GM18520 (cell line): Measurements from ENCODE around the gene OSBPL1A.
A peak's percentile ranks its signal among the peaks of the same experiment; 100 is the strongest.
"Not testable (repeated sequence)": the region's sequence is repeated elsewhere in the genome, so short reads cannot be mapped to it uniquely, and the experiment has no call there.

Experiments
- ATAC-seq: cut with Tn5 transposase; IDR thresholded peaks from one replicate; pipeline ENCODE4 v1.9.1; 2021; ENCODE audit not compliant: unreplicated experiment

OSBPL1A gene

DNA sequence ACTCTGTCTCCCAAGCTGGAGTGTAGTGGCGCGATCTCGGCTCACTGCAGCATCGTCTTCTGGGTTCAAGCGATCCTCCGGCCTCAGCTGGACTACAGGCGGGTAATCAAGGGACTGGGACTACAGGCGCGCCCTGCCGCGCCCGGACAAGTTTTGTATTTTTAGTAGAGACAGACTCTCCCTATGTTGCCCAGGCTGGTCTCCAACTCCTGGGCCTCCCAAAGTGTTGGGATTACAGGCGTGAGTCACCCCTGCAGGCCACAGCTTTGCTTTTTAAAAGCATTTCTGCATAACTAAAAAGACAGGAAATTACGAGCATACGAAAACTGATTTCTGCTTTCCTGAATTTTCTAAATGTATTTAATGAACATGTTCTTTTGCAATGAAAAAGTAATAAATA is 916 bp upstream of the OSBPL1A start:
- no peak for ATAC-seq

GRCh38 chr18:24397131-24397693 is 412 bp downstream of the OSBPL1A start:
- ATAC-seq: no peak

GRCh38 chr18:24396082-24396633 is 1.5 kb downstream of the OSBPL1A start:
- ATAC-seq: no peak

DNA sequence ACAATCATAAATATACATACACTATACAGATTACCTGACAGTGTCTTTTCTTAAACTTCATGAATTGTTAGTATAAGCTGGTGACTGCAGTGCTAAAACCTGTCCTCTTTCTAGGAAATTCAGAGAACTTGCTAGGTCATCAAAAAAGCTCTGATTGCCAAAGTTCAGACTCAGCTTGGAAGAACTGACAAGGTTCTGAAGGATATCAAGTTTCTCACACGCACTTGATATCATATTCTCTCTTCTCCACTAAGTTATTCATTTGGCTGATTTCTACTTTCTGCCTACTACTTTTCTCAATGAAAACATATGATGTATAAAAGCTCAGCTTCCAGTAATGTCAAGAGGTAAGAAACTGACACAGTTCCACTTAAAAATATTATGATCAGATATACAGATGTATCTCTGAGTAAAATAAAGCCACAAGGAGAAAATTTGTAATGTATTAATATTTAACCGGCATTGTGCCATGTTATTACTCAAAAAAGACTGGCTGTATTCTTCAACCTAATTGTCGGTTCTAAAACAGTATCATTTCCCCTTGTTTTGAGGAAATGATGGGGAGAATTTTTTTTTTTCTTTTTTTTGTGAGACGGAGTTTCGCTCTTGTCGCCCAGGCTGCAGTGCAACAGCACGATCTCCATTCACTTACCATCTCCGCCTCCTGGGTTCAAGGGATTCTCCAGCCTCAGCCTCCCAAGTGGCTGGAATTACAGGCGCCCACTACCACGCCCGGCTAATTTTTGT is 2.4 kb downstream of the OSBPL1A start:
- no peak for ATAC-seq

DNA sequence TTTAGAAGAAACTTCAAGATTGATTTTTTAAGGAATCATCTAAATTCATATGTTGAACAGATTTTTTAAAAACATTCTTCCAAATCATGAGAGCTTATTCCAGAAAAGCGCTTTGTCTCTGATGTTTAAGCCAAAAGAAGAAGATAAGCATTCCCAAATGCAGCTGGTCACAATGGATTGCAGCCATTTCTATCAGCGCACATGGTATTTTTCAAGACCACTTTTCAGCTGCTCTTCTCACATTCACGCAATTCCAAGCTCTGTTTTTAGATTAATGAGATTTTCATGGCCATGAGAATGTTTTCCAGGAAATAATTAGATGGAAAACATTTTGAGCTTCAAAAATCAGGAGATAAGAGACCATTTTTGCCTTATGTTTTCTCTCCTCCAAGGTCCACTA is 8.7 kb downstream of the OSBPL1A start:
- ATAC-seq: no peak

DNA sequence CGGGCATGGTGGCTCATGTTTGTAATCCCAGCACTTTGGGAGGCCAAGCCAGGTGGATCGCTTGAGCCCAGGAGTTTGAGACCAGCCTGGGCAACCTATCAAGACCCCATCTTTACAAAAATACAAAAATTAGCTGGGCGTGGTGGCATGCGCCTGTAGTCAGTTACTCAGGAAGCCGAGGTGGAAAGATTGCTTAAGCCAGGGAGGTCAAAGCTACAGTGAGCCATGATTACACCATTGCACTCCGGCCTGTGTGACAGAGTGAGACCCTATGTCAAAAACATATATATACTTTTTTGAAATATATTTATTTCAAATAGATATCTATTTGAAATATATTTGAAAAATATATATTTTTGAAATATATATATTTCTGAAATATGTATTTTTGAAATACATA is 10.9 kb downstream of the OSBPL1A start:
- no peak for ATAC-seq

- ATAC-seq: no peak
These were observed 16.5 kb downstream of the OSBPL1A start for GRCh38 chr18:24381126-24381525.

DNA sequence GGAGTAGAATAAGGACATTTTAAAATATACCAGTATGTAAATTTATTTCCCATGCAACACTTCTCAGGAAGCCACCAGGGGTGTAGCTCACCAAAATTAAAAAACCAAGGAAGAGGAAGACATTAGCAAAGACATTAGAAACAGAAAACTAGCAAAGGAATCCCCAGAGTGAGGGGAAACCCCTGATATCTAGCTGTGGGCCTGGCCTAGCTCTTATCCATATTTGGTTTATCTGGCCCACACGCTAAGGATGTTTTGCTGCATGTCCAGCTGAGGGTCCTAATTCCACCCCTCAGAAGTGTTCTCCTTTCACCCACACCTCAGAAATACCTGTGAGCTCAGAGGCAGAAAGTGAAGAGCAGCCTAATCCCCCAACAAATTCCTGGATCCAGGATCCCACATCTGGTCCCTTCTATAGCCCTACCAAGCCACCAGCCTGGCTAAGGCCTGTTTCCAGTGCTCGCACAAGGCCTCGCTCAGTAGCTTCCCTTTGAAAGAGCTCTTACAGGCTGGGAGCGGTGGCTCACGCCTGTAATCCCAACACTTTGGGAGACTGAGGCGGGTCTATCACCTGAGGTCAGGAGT is 17.4 kb downstream of the OSBPL1A start:
- ATAC-seq: no peak

DNA sequence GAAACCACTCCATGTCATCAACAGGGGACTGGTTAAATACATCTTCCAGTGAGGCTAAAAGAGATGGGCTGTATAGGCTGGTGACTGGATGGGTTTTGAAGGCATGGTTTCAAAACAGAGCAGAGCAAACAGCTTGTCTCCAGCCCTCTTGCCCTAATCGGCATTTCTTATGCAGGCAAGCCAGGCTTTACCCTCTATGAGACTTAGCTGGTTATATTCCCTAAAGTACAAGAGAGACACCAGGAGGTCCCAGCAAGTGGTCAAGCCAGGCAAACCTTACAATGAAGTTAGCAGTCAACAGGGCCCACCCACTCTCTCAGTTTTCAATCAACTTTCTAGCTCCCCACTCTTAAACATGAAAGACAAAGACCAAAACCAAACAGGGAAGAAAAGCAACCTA is 19.0 kb downstream of the OSBPL1A start:
- ATAC-seq: no peak

GRCh38 chr18:24376531-24376930 is 21.1 kb downstream of the OSBPL1A start:
- not testable (repeated sequence) for ATAC-seq

GRCh38 chr18:24373328-24373727 is 24.3 kb downstream of the OSBPL1A start:
- ATAC-seq: no peak

GRCh38 chr18:24372279-24372872 is 25.2 kb downstream of the OSBPL1A start:
- no peak for ATAC-seq

- ATAC-seq: no peak
These were observed 27.5 kb downstream of the OSBPL1A start for GRCh38 chr18:24370120-24370519.

- ATAC-seq: no peak
These were observed 28.2 kb downstream of the OSBPL1A start for GRCh38 chr18:24369426-24369825.

DNA sequence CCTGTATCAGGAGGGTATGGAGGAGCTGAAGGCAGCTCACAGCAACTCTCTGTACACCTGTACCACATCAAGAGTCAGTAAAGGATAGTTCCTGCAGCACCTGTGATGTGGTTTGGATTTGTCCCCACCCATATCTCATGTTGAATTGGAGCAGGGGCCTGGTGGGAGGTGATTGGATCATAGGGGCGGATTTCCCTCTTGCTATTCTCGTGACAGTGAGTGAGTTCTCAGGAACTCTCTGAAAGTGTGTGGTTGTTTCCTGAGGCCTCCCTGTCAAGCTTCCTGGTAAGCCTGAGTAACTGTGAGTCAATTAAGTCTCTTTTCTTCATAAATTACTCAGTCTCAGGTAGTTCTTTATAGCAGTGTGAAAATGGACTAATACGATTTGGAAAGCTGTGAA is 28.9 kb downstream of the OSBPL1A start:
- ATAC-seq: no peak

DNA sequence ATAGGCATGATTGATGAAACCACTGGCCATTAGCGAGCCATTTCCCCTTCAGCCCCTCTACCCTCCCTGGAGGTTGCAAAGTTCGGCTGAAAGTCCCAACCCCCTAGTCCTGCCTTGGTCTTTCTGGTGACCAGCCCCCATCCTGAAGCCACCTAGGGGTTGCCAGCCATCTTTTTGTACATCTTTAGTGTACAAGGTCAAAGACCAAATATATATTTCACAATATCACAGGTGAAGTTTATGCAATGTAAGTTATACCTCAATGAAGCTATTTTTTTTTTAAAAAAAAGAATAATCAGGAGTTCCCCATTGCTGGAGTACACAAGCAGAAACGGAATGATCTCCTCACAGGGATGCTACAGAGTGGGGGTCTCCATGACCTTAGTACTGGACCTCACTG is 31.3 kb downstream of the OSBPL1A start:
- ATAC-seq: no peak

- no peak for ATAC-seq
These were observed 33.4 kb downstream of the OSBPL1A start for GRCh38 chr18:24364177-24364576.

DNA sequence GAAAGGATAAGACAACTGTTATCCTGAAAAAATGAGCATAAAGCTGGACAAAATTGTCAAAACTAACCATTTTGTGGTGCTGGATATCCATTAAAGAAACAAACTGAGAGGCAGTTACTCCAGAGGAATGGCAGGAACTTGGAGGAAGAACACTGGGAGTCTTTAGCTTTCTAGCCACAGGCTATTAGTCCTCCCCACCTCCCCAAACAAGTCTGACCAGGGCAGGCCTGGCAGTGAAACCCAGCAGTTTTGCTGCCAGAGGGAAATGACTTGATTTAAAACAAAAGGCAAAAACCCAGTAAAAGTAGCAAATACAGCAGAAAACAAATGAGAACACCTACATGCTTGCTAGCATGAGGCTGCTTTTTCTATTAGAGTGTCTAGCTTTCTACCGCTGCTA is 34.9 kb downstream of the OSBPL1A start:
- no peak for ATAC-seq

DNA sequence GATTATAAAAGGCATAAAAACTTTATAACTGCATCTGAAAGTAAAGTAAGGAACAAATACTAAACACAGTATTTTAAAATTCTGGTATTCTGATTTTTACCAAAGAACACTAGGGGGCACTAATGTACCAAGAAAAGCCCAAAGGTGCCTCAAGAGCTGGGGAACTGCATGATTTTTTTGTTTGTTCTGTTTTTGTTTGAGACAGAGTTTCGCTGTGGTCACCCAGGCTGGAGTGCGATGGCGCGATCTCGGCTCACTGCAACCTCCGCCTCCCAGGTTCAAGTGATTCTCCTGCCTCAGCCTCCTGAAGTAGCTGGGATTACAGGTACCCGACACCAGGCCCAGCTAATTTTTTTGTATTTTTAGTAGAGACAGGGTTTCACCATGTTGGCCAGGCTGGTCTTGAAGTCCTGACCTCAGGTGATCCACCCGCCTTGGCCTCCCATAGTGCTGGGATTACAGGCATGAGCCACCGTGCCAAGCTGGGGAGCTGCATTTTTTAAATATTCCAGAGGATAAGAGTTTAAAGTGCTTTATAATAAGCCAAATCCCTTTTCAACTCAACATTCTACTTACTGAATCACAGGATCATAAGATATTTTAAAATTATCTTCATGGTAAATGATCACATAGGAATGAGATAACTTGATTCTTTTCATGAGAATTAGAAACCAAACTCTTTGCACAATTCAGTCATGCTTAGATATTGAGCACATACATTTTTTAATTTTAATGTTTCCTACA is 37.7 kb downstream of the OSBPL1A start:
- peak; percentile 68 for ATAC-seq

DNA sequence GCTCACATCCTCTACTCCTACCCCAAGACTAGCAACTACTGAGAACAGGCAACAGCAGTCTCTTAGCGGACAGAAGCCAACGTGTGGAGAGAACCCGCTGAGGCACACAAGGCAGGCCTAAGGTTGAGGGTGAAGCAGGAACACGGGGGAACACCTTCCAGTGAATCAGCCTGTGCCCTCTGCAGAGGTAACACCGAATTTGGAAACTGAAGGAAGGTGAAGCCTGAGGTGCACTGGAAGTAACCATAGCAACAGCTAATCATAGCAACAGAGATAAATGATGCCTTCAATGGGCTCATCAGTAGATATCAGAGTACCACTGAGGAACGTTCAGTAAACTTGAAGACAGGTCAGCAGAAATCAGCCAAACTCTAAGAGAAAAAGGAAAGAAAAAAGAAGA is 43.3 kb downstream of the OSBPL1A start:
- no peak for ATAC-seq

DNA sequence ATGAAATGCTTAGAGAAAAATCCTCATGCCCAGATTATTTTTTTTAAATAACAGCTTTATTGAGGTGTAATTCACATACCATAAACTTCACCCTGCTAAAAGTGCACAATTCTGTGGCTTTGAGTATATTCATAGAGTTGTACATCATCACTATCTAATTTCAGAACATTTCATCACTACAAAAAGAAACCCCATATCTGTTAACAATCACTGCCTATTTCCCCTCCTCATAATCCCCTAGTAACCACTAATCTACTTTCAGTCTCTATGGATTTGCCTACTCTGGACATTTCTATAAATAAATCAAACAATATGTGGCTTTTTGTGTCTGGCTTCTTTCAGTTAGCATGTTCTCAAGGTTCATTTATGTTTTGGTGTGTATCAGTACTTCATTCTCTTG is 51.4 kb downstream of the OSBPL1A start:
- no peak for ATAC-seq
